Endothelial cell (in vitro differentiated cells): Measurements from ENCODE around the gene ODAD3. TPM values are rescaled to one million over a fixed set of nuclear protein-coding genes. Genes with fewer than 3 reads are reported as not detected.
"Not testable (repeated sequence)": the region's sequence is repeated elsewhere in the genome, so short reads cannot be mapped to it uniquely, and the experiment has no call there.

Experiments used
- DNase-seq: peaks from one replicate; pipeline ENCODE4 v3.0.0; 2021; ENCODE audit warnings: low spot score
- H3K27ac Mint-ChIP-seq: one replicate; pipeline ENCODE4 v1.8.0; 2021; ENCODE audit warnings: mixed read lengths, inconsistent platforms; ENCODE audit not compliant: unreplicated experiment
- H3K27me3 Mint-ChIP-seq: one replicate; pipeline ENCODE4 v1.8.0; 2021; ENCODE audit warnings: mild to moderate bottlenecking, moderate library complexity, mixed read lengths, inconsistent platforms; ENCODE audit not compliant: unreplicated experiment
- H3K36me3 Mint-ChIP-seq: one replicate; pipeline ENCODE4 v1.8.0; 2021; ENCODE audit warnings: mild to moderate bottlenecking, low read depth, mixed read lengths, inconsistent platforms; ENCODE audit not compliant: unreplicated experiment
- H3K4me1 Mint-ChIP-seq: one replicate; pipeline ENCODE4 v1.8.0; 2021; ENCODE audit warnings: mild to moderate bottlenecking, mixed read lengths, inconsistent platforms; ENCODE audit not compliant: unreplicated experiment
- H3K4me3 Mint-ChIP-seq: one replicate; pipeline ENCODE4 v1.8.0; 2021; ENCODE audit warnings: mild to moderate bottlenecking, mixed read lengths, inconsistent platforms; ENCODE audit not compliant: unreplicated experiment
- H3K9me3 Mint-ChIP-seq: one replicate; pipeline ENCODE4 v1.8.0; 2021; ENCODE audit warnings: mixed read lengths, inconsistent platforms; ENCODE audit not compliant: unreplicated experiment
- total RNA-seq: library from RNA; stranded (reverse); fragmentation: NEBNext Ultra II Directional; extraction: Animal tissue kit (Norgen Biotek cat#: 25700); gene quantifications from one replicate; pipeline ENCODE4 v1.2.1, GENCODE V29; 2021; ENCODE audit not compliant: unreplicated experiment
- TF ChIP-seq, protein P1 (sequence below): fragments of 200-600 bp; sonication (generic); IDR thresholded peaks from one replicate; pipeline ENCODE4 v1.5.0; 2021; ENCODE audit warnings: antibody characterized with exemption; ENCODE audit not compliant: unreplicated experiment

The ODAD3 gene
- total RNA-seq, 1 donor from 2014 or later = 0.64 TPM

DNA sequence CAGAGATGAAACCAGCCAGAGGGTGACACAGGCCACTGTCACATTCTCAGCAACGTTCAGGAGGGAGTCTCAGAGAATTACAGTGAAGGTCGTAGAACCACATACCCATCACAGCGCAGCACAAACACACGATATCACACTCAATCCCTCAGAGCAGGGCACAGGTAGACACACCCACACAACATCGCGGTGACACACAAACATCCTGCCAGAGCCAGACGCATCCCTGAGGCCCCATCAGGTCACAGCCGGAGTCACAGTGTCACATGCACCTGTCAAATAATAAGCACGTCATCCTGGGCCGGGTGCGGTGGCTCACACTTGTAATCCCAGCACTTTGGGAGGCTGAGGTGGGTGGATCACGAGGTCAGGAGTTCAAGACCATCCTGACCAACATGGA lies 28.5 kb upstream of the ODAD3 start:
- Mint-ChIP-seq H3K4me3 (no peak overlapping the region), H3K36me3 (peaks cover 3% of the 10 kb centered on the region), H3K27ac (no peak overlapping the region), H3K27me3 (peaks cover 6% of the 10 kb centered on the region), H3K9me3 (no peaks in the 10 kb centered on the region), H3K4me1 (no peaks in the 10 kb centered on the region)
- no peak for DNase-seq
- TF ChIP-seq, protein P1, sequence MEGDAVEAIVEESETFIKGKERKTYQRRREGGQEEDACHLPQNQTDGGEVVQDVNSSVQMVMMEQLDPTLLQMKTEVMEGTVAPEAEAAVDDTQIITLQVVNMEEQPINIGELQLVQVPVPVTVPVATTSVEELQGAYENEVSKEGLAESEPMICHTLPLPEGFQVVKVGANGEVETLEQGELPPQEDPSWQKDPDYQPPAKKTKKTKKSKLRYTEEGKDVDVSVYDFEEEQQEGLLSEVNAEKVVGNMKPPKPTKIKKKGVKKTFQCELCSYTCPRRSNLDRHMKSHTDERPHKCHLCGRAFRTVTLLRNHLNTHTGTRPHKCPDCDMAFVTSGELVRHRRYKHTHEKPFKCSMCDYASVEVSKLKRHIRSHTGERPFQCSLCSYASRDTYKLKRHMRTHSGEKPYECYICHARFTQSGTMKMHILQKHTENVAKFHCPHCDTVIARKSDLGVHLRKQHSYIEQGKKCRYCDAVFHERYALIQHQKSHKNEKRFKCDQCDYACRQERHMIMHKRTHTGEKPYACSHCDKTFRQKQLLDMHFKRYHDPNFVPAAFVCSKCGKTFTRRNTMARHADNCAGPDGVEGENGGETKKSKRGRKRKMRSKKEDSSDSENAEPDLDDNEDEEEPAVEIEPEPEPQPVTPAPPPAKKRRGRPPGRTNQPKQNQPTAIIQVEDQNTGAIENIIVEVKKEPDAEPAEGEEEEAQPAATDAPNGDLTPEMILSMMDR = no peak

GRCh38 chr19:11461453-11461852 lies 26.5 kb upstream of the ODAD3 start:
- peaks cover 3% of the 10 kb centered on the region for H3K36me3 Mint-ChIP-seq
- H3K9me3 Mint-ChIP-seq = no peaks in the 10 kb centered on the region
- peaks cover 6% of the 10 kb centered on the region for H3K27me3 Mint-ChIP-seq
- H3K4me1 Mint-ChIP-seq = no peaks in the 10 kb centered on the region
- TF ChIP-seq, protein P1 = no peak
- H3K27ac Mint-ChIP-seq = no peak overlapping the region
- no peak for DNase-seq
- no peak overlapping the region for H3K4me3 Mint-ChIP-seq

GRCh38 chr19:11460207-11460606 lies 25.3 kb upstream of the ODAD3 start:
- H3K4me1 Mint-ChIP-seq = no peaks in the 10 kb centered on the region
- H3K9me3 Mint-ChIP-seq = no peaks in the 10 kb centered on the region
- H3K27me3 Mint-ChIP-seq = peaks cover 3% of the 10 kb centered on the region
- no peak overlapping the region for H3K4me3 Mint-ChIP-seq
- peaks cover 3% of the 10 kb centered on the region for H3K36me3 Mint-ChIP-seq
- DNase-seq = no peak
- TF ChIP-seq, protein P1 = no peak
- no peak overlapping the region for H3K27ac Mint-ChIP-seq

GRCh38 chr19:11458912-11459311 lies 24.0 kb upstream of the ODAD3 start:
- H3K36me3 Mint-ChIP-seq, H3K27ac Mint-ChIP-seq, DNase-seq, H3K27me3 Mint-ChIP-seq, H3K4me3 Mint-ChIP-seq, H3K4me1 Mint-ChIP-seq, H3K9me3 Mint-ChIP-seq: not testable (repeated sequence)

DNA sequence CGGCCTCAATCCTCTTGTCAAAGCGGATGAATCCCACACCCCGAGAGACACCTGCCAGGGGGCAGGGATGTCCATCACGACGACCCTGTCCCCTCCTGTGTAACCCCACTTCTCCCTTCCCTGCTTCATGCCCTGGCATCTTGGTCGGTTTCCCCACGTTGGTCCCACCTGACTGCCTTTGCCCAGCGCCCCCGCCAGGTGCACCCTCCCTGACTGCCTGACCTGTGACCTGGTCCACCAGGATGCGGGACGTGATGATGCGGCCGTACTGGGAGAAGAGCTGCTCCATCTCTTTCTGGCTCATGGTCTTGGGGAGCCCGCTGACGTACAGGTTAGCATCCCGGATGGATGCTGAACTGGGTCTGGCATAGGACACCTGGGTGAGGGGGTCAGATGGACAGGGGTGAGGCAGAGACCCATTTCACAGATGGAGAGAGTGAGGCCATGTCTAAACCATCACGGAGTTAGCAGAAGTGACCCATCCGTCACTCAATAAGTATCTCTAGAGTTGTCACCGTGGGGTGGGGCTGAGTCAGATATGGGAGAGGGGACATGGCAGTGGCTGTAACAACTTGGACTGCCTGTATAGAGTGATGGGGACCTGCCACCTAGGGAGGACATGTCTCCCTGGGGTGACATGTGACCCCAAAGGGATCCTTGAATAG lies 23.4 kb upstream of the ODAD3 start:
- TF ChIP-seq, protein P1 = no peak
- no peaks in the 10 kb centered on the region for H3K9me3 Mint-ChIP-seq
- H3K36me3 Mint-ChIP-seq = peaks cover 3% of the 10 kb centered on the region
- DNase-seq = no peak
- peaks cover 3% of the 10 kb centered on the region for H3K27me3 Mint-ChIP-seq
- no peak overlapping the region for H3K4me3 Mint-ChIP-seq
- H3K27ac Mint-ChIP-seq = no peak overlapping the region
- no peaks in the 10 kb centered on the region for H3K4me1 Mint-ChIP-seq
